HG03439 (cell line): ENCODE data around the gene SPECC1.
"Not testable (repeated sequence)": the region's sequence is repeated elsewhere in the genome, so short reads cannot be mapped to it uniquely, and the experiment has no call there.

ENCODE experiments used
- ATAC-seq: cut with Tn5 transposase; IDR thresholded peaks from one replicate; pipeline ENCODE4 v1.9.1; 2021; ENCODE audit warnings: mild to moderate bottlenecking, moderate library complexity; ENCODE audit not compliant: unreplicated experiment

SPECC1 gene

DNA sequence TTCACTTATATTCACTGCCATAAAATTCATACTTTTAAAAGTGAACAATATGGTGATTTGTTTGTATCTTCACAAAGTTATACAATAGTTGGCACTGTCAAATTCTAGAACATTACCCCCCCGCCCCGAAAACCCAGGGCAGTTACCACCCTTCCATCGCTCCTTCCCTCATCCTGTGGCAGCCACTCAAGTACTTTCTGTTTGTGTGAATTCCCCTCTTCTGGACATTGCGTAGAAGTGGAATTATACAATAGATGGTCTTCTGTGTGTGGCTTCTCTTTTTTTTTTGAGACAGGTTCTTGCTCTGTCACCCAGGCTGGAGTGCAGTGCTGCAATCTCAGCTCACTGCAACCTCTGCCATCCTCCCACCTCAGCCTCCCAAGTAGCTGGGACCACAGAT, 58.6 kb downstream of the SPECC1 start:
- no peak for ATAC-seq

DNA sequence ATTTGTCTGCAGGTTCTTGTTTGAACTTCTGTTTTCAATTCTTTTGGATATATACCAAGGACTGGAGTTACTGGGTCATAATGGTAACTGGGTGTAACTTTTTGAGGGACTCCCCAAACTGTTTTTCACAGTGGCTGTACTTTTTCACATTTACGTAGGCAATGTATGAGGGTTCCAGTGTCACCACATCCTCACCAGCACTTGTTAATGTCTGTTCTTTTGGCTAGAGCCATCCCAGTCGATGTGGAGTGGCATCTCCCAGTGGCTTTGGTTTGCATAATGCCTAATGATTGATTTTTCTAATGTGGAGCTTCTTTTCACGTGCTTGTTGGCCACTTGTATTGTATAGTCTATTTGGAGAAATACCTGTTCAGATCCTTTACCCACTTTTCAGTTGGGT, 59.3 kb downstream of the SPECC1 start:
- no peak for ATAC-seq

GRCh38 chr17:20071824-20072691, 62.9 kb downstream of the SPECC1 start:
- no peak for ATAC-seq

- ATAC-seq = no peak
Observed at GRCh38 chr17:20072692-20072992, 63.5 kb downstream of the SPECC1 start.

- ATAC-seq = no peak
Observed at GRCh38 chr17:20073055-20073979, 64.2 kb downstream of the SPECC1 start.

DNA sequence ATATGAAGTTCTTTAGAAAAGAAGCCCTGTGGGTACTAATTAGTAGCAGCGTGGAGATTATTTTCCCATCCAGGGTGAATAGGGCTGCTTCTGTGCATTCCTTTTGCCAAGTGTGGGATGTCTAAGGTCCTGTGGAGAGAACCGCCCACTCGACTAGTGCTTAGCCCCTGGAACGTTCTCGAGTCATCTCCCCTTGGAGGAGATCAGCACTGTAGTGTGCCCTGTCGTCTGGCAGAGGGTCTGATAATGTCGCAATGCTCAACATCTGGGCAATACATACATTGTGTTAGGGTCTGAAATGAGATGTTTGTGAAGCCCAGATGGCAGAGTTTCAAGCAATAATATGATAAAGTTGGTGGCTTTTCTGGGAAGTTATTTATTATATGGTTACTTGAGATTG, 64.8 kb downstream of the SPECC1 start:
- no peak for ATAC-seq

DNA sequence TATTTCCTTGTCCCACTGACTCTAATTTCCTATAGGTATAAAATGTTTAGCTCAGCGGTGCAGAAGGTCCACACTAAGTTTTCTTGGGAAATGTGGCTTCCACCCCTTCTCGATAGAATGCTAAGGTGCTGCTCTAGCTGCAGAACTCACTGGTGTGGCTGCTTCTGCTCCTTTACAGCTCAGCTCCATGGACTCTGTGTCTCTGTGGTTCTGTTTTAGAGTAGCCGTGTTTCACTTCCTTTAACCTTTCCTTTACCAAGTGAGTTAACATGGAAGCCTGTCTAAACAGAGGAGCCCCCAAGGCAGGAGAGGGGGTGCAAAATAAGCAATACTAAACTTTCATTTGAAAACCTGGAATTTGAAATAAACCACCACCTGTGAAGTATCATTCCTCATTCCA, 65.3 kb downstream of the SPECC1 start:
- ATAC-seq = no peak

DNA sequence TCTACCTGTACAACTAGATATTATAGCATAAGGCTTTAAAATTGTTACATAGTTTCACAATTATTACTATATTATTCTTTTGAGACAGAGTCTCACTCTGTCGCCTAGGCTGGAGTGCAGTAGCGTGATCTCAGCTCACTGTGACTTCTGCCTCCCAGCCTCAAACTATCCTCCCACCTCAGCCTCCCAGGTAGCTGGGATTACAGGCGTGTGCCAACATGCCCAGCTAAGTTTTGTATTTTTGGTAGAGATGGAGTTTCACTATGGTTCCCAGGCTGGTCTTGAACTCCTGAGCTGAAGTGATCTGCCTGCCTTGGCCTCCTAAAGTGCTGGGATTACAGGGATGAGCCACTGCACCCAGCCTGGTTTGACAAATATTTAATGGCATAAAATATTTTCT, 67.0 kb downstream of the SPECC1 start:
- not testable (repeated sequence) for ATAC-seq

GRCh38 chr17:20077978-20078685, 69.0 kb downstream of the SPECC1 start:
- no peak for ATAC-seq

DNA sequence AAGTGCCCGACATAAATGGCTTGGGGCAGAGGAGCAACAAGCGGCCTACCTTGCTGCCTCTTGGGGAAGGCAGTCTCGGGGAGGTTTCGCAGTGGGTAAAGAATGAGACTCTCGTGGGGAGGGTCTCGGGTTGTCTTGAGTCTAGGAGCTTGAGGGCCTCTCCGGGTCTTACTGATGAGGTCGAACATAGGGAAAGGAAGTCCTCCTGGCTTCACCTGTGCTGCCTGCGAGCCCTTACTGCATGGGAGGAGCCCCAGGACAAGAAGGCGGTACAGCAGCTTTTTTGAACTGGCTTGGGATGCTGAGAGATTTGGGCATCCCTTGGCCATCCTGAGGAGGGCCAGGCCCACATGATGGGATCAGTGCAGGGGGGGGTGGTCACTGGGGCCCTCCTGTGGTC, 71.4 kb downstream of the SPECC1 start:
- ATAC-seq = no peak

DNA sequence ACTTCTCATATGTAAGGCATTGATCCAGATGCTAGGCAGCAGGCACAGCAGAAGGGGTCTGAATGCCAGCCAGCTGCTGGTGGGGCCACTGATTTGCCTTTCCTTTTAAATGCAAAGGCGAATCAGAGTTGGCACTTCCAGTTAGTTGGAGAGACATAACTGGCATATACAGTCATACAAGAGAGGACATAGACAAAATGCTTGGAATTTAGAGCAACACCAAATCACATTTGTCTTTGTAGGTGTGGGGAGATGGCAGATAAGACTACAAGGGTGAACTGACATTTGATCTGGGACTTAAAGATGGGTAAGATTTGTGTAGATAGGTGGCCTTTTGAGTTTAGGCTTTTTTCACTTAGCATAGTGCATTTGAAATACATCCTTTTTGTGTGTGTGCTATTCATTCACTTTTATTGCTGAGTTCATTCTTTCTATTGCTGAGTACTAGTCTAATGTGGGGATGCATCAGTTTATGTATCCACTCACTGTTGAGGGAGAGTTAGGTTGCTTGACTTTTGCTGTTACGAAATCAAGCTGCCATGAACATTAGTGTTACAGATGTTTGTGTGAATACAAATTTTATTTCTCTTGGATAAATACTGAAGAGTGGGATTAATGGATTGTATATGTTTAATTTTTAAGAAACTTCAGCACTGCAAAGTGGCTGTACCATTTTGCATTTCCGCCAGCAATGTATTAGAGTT, 74.1 kb downstream of the SPECC1 start:
- ATAC-seq = no peak

GRCh38 chr17:20084621-20085282, 75.6 kb downstream of the SPECC1 start:
- no peak for ATAC-seq

GRCh38 chr17:20085283-20085845, 76.2 kb downstream of the SPECC1 start:
- ATAC-seq = no peak

DNA sequence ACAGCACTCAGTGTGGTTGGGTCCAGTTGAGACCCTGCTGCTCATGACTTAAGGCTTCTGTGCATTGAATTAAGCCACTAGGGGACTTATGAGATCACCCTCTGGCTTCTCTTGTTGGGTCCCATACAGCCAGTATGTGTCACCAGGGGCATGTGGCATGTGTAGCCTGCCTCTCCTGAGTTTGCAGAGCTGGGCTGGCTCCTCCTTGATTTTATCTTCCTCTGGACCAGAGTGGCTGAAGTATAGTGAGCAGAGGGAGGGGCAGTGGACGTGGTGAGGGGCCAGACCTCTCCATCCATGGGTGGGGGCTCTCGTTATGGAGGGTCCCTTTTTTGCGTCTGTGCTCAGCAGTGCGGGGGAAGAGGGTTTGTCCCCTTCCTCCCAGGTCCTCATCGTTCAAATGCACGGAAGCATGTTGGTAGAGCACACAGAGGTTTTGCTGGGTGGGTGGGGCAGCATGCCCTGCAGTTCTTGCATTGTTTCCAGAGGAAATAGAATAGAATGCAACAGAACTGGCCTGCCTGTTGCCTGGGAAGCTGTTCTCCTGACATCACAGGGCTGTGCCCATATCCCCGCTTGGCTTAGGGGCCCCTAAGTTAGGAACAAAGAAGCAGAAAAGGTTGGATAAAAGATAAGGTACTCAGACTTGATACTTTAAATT, 77.4 kb downstream of the SPECC1 start:
- no peak for ATAC-seq

DNA sequence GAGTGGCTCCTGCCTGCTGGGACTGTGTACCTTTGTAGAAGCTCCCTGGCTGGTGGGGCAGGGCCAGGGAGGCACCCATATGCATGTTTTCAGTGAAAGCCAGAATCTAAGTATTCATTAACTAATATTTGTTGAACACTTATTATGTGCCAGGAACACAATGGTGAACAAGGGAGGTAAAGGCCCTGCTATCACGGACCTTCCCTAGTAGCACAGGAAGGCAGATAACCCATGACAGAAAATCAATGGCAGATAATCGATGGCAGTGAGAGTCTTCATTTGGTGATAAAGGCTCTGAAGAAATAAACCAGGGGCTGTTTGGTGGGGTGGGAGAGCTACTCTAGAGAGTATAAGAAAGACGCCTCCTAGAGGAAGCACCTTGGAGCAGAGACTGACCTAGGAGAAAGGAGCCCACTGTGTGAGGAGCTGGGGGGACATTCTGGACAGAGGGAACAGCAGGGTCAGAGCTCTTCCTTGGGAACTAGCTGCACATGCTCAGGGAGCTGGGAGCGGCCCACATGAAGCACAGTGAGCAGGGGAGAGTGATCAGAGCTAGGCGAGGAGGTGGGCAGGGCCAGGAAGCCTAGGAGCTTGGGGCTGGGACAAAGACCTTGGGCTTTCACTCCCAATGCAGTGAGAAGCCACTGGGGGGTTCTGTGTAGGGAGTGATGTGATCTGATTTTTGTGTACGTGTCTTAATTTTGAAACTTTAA, 78.5 kb downstream of the SPECC1 start:
- ATAC-seq = no peak

DNA sequence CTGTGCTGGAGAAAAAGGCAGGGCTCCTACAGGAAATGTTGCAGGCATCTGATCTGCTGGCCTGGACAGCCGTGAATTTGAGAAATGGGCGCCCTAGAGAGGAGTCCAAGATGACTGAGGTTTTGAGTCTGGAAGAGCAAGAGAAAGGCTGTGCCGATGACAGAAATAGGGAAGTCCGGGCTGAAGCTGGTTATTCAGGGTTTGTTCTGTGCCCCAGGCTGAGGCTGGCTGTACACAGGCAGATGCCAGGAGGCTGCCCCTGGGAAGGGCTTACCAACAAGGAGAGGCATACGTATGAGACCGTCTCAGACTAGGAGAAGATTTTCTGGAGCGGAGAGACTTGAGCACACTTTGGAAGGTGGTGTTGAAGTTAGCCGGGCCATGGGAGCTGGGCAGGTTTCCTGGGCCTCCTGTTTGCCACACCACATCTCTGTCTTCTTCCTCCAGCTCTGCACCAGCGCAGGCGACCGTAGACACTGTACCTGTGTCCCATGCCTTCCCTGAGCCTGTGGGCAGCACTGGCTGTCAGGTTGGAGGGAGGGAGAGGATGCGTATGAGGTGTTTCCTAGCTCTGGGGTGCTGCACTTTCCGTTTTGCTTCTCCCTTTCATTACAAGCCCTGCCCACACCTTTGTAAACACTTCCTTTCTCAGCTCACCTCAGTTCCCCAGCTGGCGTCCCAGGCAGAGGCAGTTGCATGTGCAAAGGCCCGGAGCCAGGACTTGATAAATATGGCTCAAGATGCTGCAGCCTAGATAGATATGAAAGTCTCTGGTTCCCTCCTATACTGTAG, 80.8 kb downstream of the SPECC1 start:
- no peak for ATAC-seq

DNA sequence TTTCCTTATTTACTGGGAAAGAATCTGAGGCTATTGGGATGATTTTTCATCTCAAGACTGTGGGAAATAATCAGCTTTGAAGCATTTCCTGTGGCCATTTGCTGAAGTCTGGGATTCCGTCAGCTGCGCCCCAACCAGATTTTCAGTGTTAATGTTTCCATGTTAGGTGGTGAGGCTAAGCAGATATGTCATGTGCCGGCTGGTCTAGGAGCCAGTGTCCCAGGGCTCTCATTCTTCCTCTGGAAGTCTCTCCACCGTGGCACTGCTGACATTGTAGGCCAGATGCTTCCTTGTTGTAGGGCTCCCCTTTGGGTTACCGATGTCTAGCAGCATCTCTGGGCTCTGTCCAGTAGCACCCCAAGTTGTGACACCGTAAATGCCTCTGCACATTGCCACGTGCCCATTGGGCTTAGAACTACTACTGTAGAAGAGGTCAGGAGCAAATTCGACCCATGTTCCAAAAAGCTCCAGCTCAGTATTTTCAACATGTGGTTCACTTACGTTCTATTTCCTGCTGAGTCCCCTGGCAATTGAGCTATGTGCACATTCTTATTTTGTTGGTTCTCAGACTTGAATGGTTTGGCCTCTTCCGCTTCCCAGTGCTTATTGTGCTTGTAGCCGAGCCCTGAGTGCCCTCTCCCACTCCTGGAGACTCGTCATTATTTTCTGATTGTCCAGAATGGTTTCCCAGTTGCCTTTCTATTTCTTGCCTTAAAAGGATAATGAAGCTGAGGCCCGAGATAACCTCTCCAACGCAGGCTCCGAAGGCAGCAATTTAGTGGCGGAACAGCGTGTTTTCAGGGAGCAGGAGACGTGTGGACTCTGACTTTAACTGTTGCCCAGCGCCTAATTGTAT, 82.2 kb downstream of the SPECC1 start:
- ATAC-seq = no peak
